Activated CD8-positive, alpha-beta T cell treated with anti-CD3 and anti-CD28 coated beads for 36 hours (primary cell): ENCODE data around the gene CHD8. TPM values are rescaled to one million over a fixed set of nuclear protein-coding genes. Genes with fewer than 3 reads are reported as not detected.
"Not testable (repeated sequence)": the region's sequence is repeated elsewhere in the genome, so short reads cannot be mapped to it uniquely, and the experiment has no call there.

ENCODE experiments used
- ATAC-seq: fragments of 200-7000 bp; cut with Tn5 transposase; one replicate; pipeline ENCODE4 v1.10.0; 2021; ENCODE audit warnings: mild to moderate bottlenecking, moderate library complexity
- CTCF ChIA-PET: fragments of 350-600 bp; sonication (Branson Sonifier 250); formaldehyde crosslinking; loops from one replicate; lab custom pipeline; 2021; ENCODE audit warnings: antibody characterized with exemption; lab: Charles Lee
- POLR2A ChIA-PET: fragments of 350-600 bp; sonication (Branson Sonifier 250); formaldehyde crosslinking; loops from one replicate; lab custom pipeline; 2021; ENCODE audit warnings: antibody characterized with exemption; lab: Charles Lee
- DNase-seq: peaks from one replicate; pipeline ENCODE4 v3.0.0-alpha.2; 2020
- H3K27ac Mint-ChIP-seq: one replicate; pipeline ENCODE4 v1.8.0; 2021; ENCODE audit warnings: mild to moderate bottlenecking, mixed read lengths
- H3K27me3 Mint-ChIP-seq: one replicate; pipeline ENCODE4 v1.8.0; 2021; ENCODE audit warnings: mixed read lengths
- H3K36me3 Mint-ChIP-seq: one replicate; pipeline ENCODE4 v1.8.0; 2021; ENCODE audit warnings: low read depth, mixed read lengths
- H3K4me1 Mint-ChIP-seq: one replicate; pipeline ENCODE4 v1.8.0; 2021; ENCODE audit warnings: low read depth, mixed read lengths
- H3K4me3 Mint-ChIP-seq: one replicate; pipeline ENCODE4 v1.8.0; 2021; ENCODE audit warnings: mild to moderate bottlenecking, moderate library complexity, mixed read lengths
- H3K9me3 Mint-ChIP-seq: one replicate; pipeline ENCODE4 v1.8.0; 2021; ENCODE audit warnings: mixed read lengths
- intact Hi-C: fragments of 100-400 bp; cut with micrococcal nuclease; formaldehyde crosslinking; loops from one replicate; pipeline ENCODE4 v1.10.0; 2022
- total RNA-seq, 2 experiments: library from RNA; stranded (reverse); gene quantifications; one replicate each; pipeline ENCODE4 v1.2.3, GENCODE V29; 2021
- TF ChIP-seq, protein P1 (sequence below): fragments of 200-600 bp; IDR thresholded peaks from one replicate; pipeline ENCODE4 v1.8.0; 2022; ENCODE audit warnings: antibody characterized with exemption, mild to moderate bottlenecking

Gene CHD8
- total RNA-seq, 2 experiments from 2014 or later, result 82.3 to 85.3 TPM

DNA sequence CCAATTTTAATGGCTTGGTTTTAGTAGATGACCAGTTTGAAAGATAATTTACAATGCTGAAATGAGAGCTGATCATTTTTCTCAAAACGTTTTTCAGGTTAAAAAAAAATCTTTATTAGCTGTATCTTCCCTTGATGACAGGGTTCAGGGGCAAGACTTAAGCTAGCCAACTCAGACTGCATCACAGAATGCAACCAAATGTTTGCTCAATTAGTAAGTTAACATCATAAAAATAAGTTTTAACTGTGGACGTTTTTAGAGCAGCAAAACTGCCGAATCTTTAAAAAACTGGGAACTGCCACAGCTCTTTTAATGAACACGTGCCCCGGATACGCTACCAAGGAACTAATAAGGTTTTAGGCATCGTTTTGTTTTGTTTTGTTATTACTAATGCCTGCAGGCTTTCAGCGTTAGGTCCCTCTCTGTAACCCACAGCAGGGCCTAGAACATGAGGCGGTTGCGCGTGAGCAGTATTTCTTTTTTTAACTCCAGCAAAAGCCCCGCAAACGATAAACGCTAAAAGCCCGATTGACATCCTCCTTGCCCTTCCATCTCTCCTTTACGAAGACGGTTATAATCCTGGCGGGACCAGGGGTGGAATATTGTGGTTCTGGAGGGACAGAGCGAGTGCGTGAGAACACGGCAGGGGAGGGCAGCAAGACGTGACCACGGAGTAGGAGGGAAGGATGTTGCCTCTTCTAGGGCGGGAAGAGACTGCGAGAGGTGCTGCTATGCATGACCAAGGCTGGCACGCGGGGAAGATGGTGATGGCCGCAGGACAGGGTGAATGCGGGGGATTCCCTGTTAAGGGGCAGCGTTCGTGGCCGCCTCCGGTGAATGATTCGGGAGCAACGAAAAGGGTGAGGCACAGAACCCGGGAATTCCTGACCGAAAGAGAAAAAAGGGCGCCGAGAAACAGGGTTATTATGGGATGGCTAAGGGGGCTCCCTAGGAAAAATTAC, 72.8 kb downstream of the CHD8 start:
- TF ChIP-seq, protein P1, sequence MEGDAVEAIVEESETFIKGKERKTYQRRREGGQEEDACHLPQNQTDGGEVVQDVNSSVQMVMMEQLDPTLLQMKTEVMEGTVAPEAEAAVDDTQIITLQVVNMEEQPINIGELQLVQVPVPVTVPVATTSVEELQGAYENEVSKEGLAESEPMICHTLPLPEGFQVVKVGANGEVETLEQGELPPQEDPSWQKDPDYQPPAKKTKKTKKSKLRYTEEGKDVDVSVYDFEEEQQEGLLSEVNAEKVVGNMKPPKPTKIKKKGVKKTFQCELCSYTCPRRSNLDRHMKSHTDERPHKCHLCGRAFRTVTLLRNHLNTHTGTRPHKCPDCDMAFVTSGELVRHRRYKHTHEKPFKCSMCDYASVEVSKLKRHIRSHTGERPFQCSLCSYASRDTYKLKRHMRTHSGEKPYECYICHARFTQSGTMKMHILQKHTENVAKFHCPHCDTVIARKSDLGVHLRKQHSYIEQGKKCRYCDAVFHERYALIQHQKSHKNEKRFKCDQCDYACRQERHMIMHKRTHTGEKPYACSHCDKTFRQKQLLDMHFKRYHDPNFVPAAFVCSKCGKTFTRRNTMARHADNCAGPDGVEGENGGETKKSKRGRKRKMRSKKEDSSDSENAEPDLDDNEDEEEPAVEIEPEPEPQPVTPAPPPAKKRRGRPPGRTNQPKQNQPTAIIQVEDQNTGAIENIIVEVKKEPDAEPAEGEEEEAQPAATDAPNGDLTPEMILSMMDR, result no peak
- intact Hi-C loops, result loop anchor here (10.0 kb wide), 1 partner anchor 148 kb away; no protein-coding TSS in a partner anchor
- H3K4me1 Mint-ChIP-seq, result peaks cover 34% of the 10 kb centered on the region
- ChIA-PET CTCF (interaction anchor here (0.7 to 1.1 kb wide), 3 partner anchors 18 to 118 kb away, joined by 3 read pairs; no protein-coding TSS in a partner anchor), POLR2A (interaction anchor here (0.6 to 5.1 kb wide), 12 partner anchors 9 to 121 kb away, joined by 3 to 50 read pairs (median 4); partner anchors contain the start of gene RAB2B)
- H3K9me3 Mint-ChIP-seq, result no peaks in the 10 kb centered on the region
- ATAC-seq (peak; percentile 38), DNase-seq (peak; percentile 70)
- H3K4me3 Mint-ChIP-seq, result peak overlapping the region; percentile 86
- peaks cover 40% of the 10 kb centered on the region for H3K36me3 Mint-ChIP-seq
- H3K27ac Mint-ChIP-seq, result peak overlapping the region; percentile 99
- H3K27me3 Mint-ChIP-seq, result no peaks in the 10 kb centered on the region

DNA sequence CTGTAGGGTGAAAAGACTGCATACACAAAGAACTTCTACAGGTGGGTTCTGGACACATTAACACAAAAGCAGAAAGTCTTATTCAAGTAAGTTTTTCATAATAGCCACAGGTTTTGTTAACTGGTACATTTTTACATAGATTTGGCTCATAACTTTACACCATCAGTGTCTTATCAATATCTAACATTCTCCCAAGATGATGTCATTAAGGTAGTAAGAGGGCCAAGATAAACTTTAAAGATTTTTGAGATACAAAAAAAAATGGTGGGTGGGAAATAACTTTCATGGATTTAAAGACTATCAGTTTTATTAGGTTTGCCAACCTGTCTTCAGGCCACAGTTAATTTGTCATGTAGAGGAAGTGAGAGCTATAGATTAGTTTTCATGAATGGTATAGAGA, 73.8 kb downstream of the CHD8 start:
- H3K36me3 Mint-ChIP-seq, result peaks cover 44% of the 10 kb centered on the region
- H3K27me3 Mint-ChIP-seq, result no peaks in the 10 kb centered on the region
- no peaks in the 10 kb centered on the region for H3K9me3 Mint-ChIP-seq
- ATAC-seq (no peak), DNase-seq (no peak)
- ChIA-PET POLR2A (interaction anchor here (0.6 to 5.1 kb wide), 7 partner anchors 10 to 188 kb away, joined by 3 to 50 read pairs (median 3); no protein-coding TSS in a partner anchor), CTCF (interaction anchor here (1.1 kb wide), 1 partner anchor 75 kb away, joined by 3 read pairs; no protein-coding TSS in a partner anchor)
- H3K4me1 Mint-ChIP-seq, result peaks cover 39% of the 10 kb centered on the region
- TF ChIP-seq, protein P1, result no peak
- peak overlapping the region; percentile 99 for H3K27ac Mint-ChIP-seq
- intact Hi-C loops, result loop anchor here (10.0 kb wide), 1 partner anchor 147 kb away; no protein-coding TSS in a partner anchor
- peak overlapping the region; percentile 86 for H3K4me3 Mint-ChIP-seq

DNA sequence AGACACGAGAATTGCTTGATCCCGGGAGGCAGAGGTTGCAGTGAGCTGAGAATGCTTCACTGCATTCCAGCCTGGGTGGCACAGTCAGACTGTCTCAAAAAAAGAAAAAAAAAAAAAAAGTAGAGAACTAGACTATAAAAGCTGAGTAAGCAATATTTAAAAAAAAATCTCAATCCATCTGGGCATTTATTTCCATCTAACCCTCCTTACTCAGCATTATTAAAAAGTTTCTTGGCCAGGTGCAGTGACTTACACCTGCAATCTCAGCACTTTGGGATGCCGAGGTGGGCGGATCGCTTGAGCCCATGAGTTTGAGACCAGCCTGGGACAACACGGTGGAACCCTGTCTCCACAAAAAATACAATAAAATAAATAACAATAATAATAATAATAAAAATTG, 76.6 kb downstream of the CHD8 start:
- CTCF ChIA-PET, result no interaction called here
- POLR2A ChIA-PET, result interaction anchor here (0.6 to 5.1 kb wide), 5 partner anchors 28 to 139 kb away, joined by 3 to 50 read pairs (median 4); no protein-coding TSS in a partner anchor
- DNase-seq (no peak), ATAC-seq (no peak)
- intact Hi-C loops, result no loop called here
- TF ChIP-seq, protein P1, result no peak
- Mint-ChIP-seq H3K9me3 (no peaks in the 10 kb centered on the region), H3K27me3 (no peaks in the 10 kb centered on the region), H3K4me1 (peaks cover 30% of the 10 kb centered on the region), H3K4me3 (no peak overlapping the region), H3K27ac (no peak overlapping the region), H3K36me3 (peaks cover 42% of the 10 kb centered on the region)

DNA sequence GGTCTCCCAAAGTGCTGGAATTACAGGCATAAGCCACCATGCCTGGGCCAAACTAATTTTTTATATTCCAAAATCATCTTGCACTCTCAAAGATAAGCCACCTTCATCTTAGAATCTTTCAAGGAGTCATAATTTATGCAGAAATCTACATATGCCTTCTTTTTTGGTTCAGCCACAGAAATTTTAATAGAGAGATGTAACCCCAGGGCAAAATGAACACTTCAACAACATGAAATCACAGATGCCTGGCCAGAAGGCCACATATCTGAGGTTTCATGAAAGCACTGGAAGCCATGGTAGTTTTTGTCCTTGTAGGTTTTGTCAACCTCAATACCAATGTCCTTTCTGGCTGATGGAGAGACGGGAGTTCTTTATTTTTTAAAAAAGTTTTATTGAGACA, 81.9 kb downstream of the CHD8 start:
- H3K9me3 Mint-ChIP-seq, result no peaks in the 10 kb centered on the region
- H3K4me3 Mint-ChIP-seq, result no peak overlapping the region
- ATAC-seq, result no peak
- H3K27ac Mint-ChIP-seq, result no peak overlapping the region
- H3K4me1 Mint-ChIP-seq, result peaks cover 10% of the 10 kb centered on the region
- DNase-seq, result no peak
- ChIA-PET POLR2A (no interaction called here), CTCF (no interaction called here)
- intact Hi-C loops, result no loop called here
- H3K27me3 Mint-ChIP-seq, result no peaks in the 10 kb centered on the region
- peaks cover 55% of the 10 kb centered on the region for H3K36me3 Mint-ChIP-seq
- TF ChIP-seq, protein P1, result no peak

DNA sequence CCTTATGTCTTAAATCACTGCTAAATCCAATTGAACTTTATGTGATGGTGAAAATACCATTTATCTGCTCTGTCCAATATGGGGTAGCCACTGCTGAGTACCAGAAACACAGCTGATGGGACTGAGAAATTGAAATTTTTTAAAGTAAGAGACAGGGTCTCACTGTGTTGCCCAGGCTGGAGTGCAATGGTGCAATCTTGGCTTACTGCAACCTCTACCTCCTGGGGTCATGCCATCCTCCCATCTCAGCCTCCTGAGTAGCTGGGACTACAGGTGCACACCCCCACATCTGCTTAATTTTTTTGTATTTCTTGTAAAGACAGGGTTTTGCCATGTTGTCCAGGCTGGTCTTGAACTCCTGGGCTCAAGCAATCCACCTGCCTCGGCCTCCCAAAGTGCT, 83.1 kb downstream of the CHD8 start:
- H3K4me1 Mint-ChIP-seq, intact Hi-C loops, ATAC-seq, H3K9me3 Mint-ChIP-seq, H3K4me3 Mint-ChIP-seq, H3K27me3 Mint-ChIP-seq, DNase-seq, CTCF ChIA-PET, H3K27ac Mint-ChIP-seq: not testable (repeated sequence)
- POLR2A ChIA-PET, result interaction anchor here (0.7 to 1.3 kb wide), 5 partner anchors 10 to 64 kb away, joined by 3 to 4 read pairs (median 4); partner anchors contain the start of gene SUPT16H
- peaks cover 60% of the 10 kb centered on the region for H3K36me3 Mint-ChIP-seq
